ENCODE measurements around the gene TMC6. TPM values are rescaled to one million over a fixed set of nuclear protein-coding genes. Genes with fewer than 3 reads are reported as not detected.

TMC6 gene
- 100 to 1,000 TPM; 143 to 149 TPM for total RNA-seq
- 30.0 TPM for polyA plus RNA-seq (2013, experiment 1 of 2)
- 29.6 TPM for polyA plus RNA-seq (2013, experiment 2 of 2)
- long read RNA-seq, experiment 1, full-length matches to known transcripts, result 7 of 51 reads
- long read RNA-seq, experiment 1, partial matches to known transcripts, result 30 of 51 reads
- long read RNA-seq, experiment 1, other reads (novel, unspliced or antisense), result 14 of 51 reads
- long read RNA-seq, experiment 2, full-length matches to known transcripts, result 55 of 192 reads
- long read RNA-seq, experiment 2, partial matches to known transcripts, result 31 of 192 reads
- long read RNA-seq, experiment 2, other reads (novel, unspliced or antisense), result 106 of 192 reads
- long read RNA-seq, experiment 3, full-length matches to known transcripts, result 160 of 408 reads
- long read RNA-seq, experiment 3, partial matches to known transcripts, result 47 of 408 reads
- long read RNA-seq, experiment 3, other reads (novel, unspliced or antisense), result 201 of 408 reads
- long read RNA-seq, experiment 4, full-length matches to known transcripts, result 3 of 7 reads
- long read RNA-seq, experiment 4, partial matches to known transcripts, result 1 of 7 reads
- long read RNA-seq, experiment 4, other reads (novel, unspliced or antisense), result 3 of 7 reads

GRCh38 chr17:78128551-78129350 is at the start of gene TMC6:
TSS of gene TMC6 (minus strand) at chr17:78128755. CDS start at chr17:78126832, 1,923 bp downstream.
- Mint-ChIP-seq H3K36me3 (ENCODE audit: low read depth) (peaks cover 4% of the 10 kb centered on the region), H3K4me1 (peaks cover 18% of the 10 kb centered on the region), H3K27ac (peak within 1 kb of the TSS; percentile 92), H3K27me3 (ENCODE audit: insufficient read depth) (peaks cover 19% of the 10 kb centered on the region), H3K9me3 (no peaks in the 10 kb centered on the region), H3K4me3 (peak within 1 kb of the TSS; percentile 83)
- Histone ChIP-seq H3K4me1 (ENCODE audit: control insufficient read depth, insufficient read depth, low read length) (peaks cover 5% of the 10 kb centered on the region), H3K9me3 (ENCODE audit: control insufficient read depth, low read length) (no peaks in the 10 kb centered on the region), H3K27me3 (ENCODE audit: control insufficient read depth, insufficient read depth, low read length, poor library complexity, severe bottlenecking) (peaks cover 7% of the 10 kb centered on the region), H3K9ac (ENCODE audit: extremely low read depth, low read length, poor library complexity, severe bottlenecking) (peak within 1 kb of the TSS; percentile 47), H3K4me3 (ENCODE audit: low read length) (peak within 1 kb of the TSS; percentile 78), H3K36me3 (ENCODE audit: control insufficient read depth, insufficient read depth, low read length) (peaks cover 6% of the 10 kb centered on the region), H3K27ac (ENCODE audit: low read depth, low read length) (peak within 1 kb of the TSS; percentile 38)
- no peak for TF ChIP-seq CTCF (conservative IDR thresholded peaks at IDR 0.05)
- 3 to 7% methylated on average over 21 to 52 of the region's 54 CpGs for WGBS, 2 experiments (ENCODE audit: insufficient coverage in 1 of 2, insufficient read length in 1 of 2)
- DNase-seq, result peak; percentile 97

- Histone ChIP-seq H3K9ac (ENCODE audit: extremely low read depth, low read length, poor library complexity, severe bottlenecking) (no peak overlapping the region), H3K27ac (ENCODE audit: low read depth, low read length) (no peak overlapping the region), H3K36me3 (ENCODE audit: control insufficient read depth, insufficient read depth, low read length) (peaks cover 70% of the 10 kb centered on the region), H3K4me1 (ENCODE audit: control insufficient read depth, insufficient read depth, low read length) (peaks cover 4% of the 10 kb centered on the region), H3K9me3 (ENCODE audit: control insufficient read depth, low read length) (no peaks in the 10 kb centered on the region), H3K4me3 (ENCODE audit: low read length) (no peak overlapping the region), H3K27me3 (ENCODE audit: control insufficient read depth, insufficient read depth, low read length, poor library complexity, severe bottlenecking) (no peaks in the 10 kb centered on the region)
- 43 to 78% methylated on average over 6 to 11 of the region's 14 CpGs for WGBS, 2 experiments (ENCODE audit: insufficient coverage in 1 of 2, insufficient read length in 1 of 2)
- Mint-ChIP-seq H3K9me3 (no peaks in the 10 kb centered on the region), H3K27me3 (ENCODE audit: insufficient read depth) (no peaks in the 10 kb centered on the region), H3K36me3 (ENCODE audit: low read depth) (peaks cover 54% of the 10 kb centered on the region), H3K27ac (peak overlapping the region; percentile 72), H3K4me3 (no peak overlapping the region), H3K4me1 (peaks cover 20% of the 10 kb centered on the region)
- DNase-seq, result peak; percentile 97
- TF ChIP-seq CTCF (conservative IDR thresholded peaks at IDR 0.05), result peak; percentile 97
Observed at GRCh38 chr17:78176548-78177025, 48.0 kb upstream of the TMC6 start.

GRCh38 chr17:78175643-78175981 is 47.1 kb upstream of the TMC6 start:
- Mint-ChIP-seq H3K4me1 (peaks cover 20% of the 10 kb centered on the region), H3K9me3 (no peaks in the 10 kb centered on the region), H3K27me3 (ENCODE audit: insufficient read depth) (no peaks in the 10 kb centered on the region), H3K36me3 (ENCODE audit: low read depth) (peaks cover 46% of the 10 kb centered on the region), H3K4me3 (no peak overlapping the region), H3K27ac (no peak overlapping the region)
- WGBS, 2 experiments (ENCODE audit: insufficient coverage in 1 of 2, insufficient read length in 1 of 2), result 95 to 96% methylated on average over 14 of the region's 14 CpGs
- H3K9me3 ChIP-seq (ENCODE audit: control insufficient read depth, low read length), result no peaks in the 10 kb centered on the region
- H3K9ac ChIP-seq (ENCODE audit: extremely low read depth, low read length, poor library complexity, severe bottlenecking), result no peak overlapping the region
- H3K36me3 ChIP-seq (ENCODE audit: control insufficient read depth, insufficient read depth, low read length), result peaks cover 65% of the 10 kb centered on the region
- TF ChIP-seq CTCF (conservative IDR thresholded peaks at IDR 0.05), result no peak
- no peak overlapping the region for H3K4me3 ChIP-seq (ENCODE audit: low read length)
- H3K4me1 ChIP-seq (ENCODE audit: control insufficient read depth, insufficient read depth, low read length), result peaks cover 4% of the 10 kb centered on the region
- no peak overlapping the region for H3K27ac ChIP-seq (ENCODE audit: low read depth, low read length)
- DNase-seq, result no peak
- H3K27me3 ChIP-seq (ENCODE audit: control insufficient read depth, insufficient read depth, low read length, poor library complexity, severe bottlenecking), result no peaks in the 10 kb centered on the region

Data from endodermal cell (in vitro differentiated cells).